ENCODE data around the gene NEDD9.

DNA sequence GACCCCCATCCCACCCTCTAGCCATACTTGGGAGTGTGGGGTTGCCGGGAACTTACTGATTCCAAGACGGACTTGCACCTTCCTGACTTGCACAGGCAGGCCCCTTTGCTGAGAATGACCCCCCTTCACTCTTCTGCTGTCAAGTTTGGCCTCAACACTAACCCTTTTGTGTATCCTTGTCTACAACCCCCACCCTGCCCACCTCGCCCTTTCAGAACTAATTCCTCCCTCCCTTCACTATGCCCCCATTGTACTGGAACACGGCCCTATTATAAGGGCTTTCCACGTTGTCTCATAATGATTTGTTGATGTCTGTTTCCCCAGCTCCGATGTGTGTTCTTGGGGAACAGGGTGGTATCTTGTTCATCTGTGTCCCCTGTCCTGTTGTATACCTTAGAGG is 4.4 kb upstream of the NEDD9 start:
- TF ChIP-seq, protein P1, sequence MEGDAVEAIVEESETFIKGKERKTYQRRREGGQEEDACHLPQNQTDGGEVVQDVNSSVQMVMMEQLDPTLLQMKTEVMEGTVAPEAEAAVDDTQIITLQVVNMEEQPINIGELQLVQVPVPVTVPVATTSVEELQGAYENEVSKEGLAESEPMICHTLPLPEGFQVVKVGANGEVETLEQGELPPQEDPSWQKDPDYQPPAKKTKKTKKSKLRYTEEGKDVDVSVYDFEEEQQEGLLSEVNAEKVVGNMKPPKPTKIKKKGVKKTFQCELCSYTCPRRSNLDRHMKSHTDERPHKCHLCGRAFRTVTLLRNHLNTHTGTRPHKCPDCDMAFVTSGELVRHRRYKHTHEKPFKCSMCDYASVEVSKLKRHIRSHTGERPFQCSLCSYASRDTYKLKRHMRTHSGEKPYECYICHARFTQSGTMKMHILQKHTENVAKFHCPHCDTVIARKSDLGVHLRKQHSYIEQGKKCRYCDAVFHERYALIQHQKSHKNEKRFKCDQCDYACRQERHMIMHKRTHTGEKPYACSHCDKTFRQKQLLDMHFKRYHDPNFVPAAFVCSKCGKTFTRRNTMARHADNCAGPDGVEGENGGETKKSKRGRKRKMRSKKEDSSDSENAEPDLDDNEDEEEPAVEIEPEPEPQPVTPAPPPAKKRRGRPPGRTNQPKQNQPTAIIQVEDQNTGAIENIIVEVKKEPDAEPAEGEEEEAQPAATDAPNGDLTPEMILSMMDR (IDR thresholded peaks at IDR 0.05), result no peak
- TF ChIP-seq ZFX (IDR thresholded peaks at IDR 0.05; ENCODE audit: borderline replicate concordance), result no peak
